Hematopoietic multipotent progenitor cell (in vitro differentiated cells): ENCODE results near the gene EOMES. TPM values are rescaled to one million over a fixed set of nuclear protein-coding genes. Genes with fewer than 3 reads are reported as not detected.

ENCODE experiments used
- DNase-seq, 3 donors: peaks; one replicate each; pipeline ENCODE4 v3.0.0-alpha.2; 2011 to 2015; ENCODE audit warnings: low read depth in 2 of 3, low spot score in 2 of 3
- total RNA-seq: library from RNA; depleted of rRNA; stranded (reverse); fragments of >200 nt; gene quantifications from one replicate; pipeline ENCODE4 v1.2.3, GENCODE V29; 2012

EOMES gene
- total RNA-seq, 1 donor: under 0.01 TPM

- no peak for DNase-seq
Observed at GRCh38 chr3:27685474-27685873, 36.6 kb downstream of the EOMES start.

DNA sequence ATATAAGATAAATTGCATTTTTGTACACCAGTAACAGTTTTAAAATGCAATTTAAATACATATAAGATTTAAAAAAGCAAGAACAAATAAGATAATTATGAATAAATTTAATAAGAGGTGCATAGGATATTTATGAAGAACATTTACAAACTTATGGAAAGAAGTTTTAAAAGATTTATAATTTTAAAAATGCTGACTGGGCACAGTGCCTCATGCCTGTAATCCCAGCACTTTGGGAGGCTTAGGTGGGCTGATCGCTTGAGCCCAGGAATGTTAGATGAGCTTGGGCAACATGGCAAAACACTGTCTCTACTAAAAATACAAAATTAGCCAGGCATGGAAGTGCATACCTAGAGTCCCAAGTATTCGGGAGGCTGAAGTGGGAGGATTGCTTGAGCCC, 37.8 kb downstream of the EOMES start:
- no peak for DNase-seq

- DNase-seq: peak in 2 of 3 donors; percentile 73 to 88
Observed at GRCh38 chr3:27681249-27681748, 40.8 kb downstream of the EOMES start.

- DNase-seq: no peak
Observed at GRCh38 chr3:27680517-27681246, 41.4 kb downstream of the EOMES start.

- DNase-seq: no peak
Observed at GRCh38 chr3:27679691-27680090, 42.4 kb downstream of the EOMES start.

- no peak for DNase-seq
Observed at GRCh38 chr3:27678234-27678633, 43.9 kb downstream of the EOMES start.

DNA sequence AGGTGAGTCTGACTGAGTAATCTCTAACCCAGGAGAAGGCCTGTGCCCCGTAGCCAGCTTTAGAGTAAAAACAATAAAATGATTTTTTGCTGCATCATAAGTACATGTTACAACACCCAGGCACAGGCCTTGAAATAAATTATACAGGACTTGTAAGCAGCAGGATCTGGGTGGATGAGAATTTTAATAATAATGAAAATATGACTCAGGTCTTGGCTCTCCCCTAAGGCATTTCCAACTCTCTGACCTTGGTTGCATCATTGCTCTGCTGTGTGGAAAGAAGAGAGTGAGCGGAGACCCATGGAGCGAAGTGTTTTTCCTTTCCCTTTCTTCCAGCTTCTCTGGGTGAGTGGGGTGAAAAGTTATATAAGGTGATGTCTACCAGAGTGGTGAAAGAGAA, 44.6 kb downstream of the EOMES start:
- no peak for DNase-seq

- no peak for DNase-seq
Observed at GRCh38 chr3:27675287-27675686, 46.8 kb downstream of the EOMES start.

DNA sequence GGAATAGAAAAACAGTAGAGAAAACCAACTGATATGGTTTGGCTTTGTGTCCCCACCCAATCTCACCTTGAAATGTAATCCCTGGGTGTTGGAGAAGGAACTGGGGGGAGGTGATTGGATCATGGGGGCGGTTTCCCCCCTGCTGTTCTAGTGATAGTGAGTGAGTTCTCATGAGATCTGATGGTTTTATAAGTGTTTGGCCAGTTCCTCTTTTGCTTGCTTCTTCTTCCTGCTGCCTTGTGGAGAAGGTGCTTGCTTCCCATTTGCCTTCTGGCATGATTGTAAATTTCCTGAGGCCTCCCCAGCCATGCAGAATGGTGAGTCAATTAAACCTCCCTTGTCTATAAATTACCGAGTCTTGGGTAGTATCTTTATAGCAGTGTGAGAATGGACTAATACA, 48.4 kb downstream of the EOMES start:
- peak in 1 of 3 donors; percentile 29 for DNase-seq

DNA sequence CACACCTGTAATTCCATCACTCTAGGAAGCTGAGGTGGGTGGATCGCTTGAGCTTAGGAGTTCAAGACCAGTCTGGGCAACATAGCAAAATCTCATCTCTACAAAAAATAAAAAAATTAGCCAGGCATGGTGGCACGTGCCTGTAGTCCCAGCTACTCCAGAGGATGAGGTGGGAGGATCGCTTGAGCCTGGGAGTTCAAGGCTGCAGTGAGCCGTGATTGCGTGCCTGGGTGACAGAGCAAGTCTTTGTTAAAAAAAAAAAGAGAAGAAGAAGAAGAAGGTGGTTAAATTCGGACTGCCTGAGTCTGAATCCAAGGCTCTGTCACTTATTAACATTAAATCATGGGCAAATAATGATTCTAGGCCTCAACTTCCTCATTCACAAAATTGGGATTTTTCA, 51.0 kb downstream of the EOMES start:
- no peak for DNase-seq

DNA sequence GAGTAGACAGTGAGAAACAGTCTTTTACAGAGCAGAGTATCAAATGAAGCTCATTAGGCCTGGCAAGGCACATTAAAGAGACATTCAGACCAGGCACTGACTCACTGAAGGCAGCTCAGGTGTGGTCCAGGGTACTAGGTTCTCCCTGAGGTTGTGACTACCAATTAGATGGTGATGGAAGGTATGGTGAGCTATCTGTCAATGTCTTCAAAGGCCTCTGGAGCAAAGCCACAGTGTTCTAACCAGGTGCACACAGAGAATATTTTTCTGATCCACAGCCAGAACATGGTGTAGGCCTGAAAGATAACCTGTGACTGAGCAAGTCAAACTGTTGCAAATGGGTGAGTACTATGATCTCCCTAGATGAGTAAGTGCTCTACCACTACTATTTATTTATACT, 51.5 kb downstream of the EOMES start:
- DNase-seq: no peak

GRCh38 chr3:27669591-27669990, 52.5 kb downstream of the EOMES start:
- peak in 1 of 3 donors; percentile 28 for DNase-seq

DNA sequence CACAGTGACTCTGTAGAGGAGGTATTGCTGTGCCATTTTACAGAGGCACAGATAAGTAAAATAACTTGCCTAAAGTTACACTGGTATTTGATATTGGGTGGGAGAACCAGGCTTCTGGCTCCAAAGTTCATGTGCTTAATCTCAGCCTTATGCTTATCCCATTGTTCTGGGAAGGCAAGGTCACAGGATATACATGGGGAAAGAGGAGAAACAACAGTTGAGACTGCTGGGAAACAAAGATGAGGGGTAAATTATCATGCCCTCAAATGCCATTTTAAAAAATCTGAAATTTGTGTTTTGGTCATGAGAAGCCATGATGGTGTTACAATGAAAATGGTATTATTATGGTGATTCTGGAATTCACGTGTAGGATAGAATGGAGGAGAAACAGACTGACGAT, 54.4 kb downstream of the EOMES start:
- DNase-seq: no peak

DNA sequence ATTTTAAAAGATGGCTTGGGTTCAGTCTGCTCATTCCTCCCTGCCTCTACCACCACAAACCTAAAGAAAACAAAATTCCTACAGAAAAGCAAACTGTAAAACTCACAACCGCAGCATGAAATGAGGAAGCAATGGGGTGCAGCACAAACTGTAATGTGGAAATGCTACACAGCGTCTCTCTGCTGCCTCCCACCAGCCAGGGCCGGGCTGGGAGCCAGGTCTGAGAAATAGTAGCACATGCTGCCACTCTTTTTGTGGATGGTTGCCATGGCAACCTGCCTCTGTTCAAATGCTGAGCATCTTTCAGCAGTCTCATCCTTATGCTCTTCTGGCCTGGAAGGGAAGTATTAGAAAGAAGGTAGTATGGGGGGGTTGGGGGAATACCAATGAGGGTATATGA, 55.4 kb downstream of the EOMES start:
- peak in 2 of 3 donors; percentile 80 to 93 for DNase-seq

- peak in 1 of 3 donors; percentile 36 for DNase-seq
Observed at GRCh38 chr3:27666272-27666671, 55.9 kb downstream of the EOMES start.

Other genes with a start within 250 kb of the EOMES start
- gene SLC4A7, start 237.9 kb downstream of the EOMES start, total RNA-seq: 9.7 TPM